Mammary epithelial cell (primary cell): ENCODE data around the gene PCDHGA6.

Experiments used
- CTCF ChIP-seq, 2 donors: IDR thresholded peaks in 1 of 2; conservative IDR thresholded peaks in 1 of 2; 2 replicates each; pipeline ENCODE4 v1.5.1; 2011 to 2012; ENCODE audit warnings: inconsistent platforms in 2 of 2, low read length in 2 of 2, mild to moderate bottlenecking in 2 of 2, control low read depth in 1 of 2, low read depth in 1 of 2; ENCODE audit not compliant: insufficient read depth in 1 of 2; ENCODE audit errors: extremely low read depth in 1 of 2
- EZH2 ChIP-seq: IDR thresholded peaks from 2 replicates; pipeline ENCODE4 v1.6.1; 2012; ENCODE audit warnings: low read length, inconsistent platforms, borderline replicate concordance

GRCh38 chr5:141427783-141428426 lies 54.2 kb downstream of the PCDHGA6 start:
- TF ChIP-seq CTCF (conservative IDR thresholded peaks at IDR 0.05 in 1 of 2, IDR thresholded peaks at IDR 0.05 in 1 of 2; ENCODE audit: extremely low read depth in 1 of 2, insufficient read depth in 1 of 2, low read depth in 1 of 2, low read length in 2 of 2): no peak
- no peak for TF ChIP-seq EZH2
